Transverse colon (tissue), 4 donors: Measurements from ENCODE around the gene HBA1. TPM values are rescaled to one million over a fixed set of nuclear protein-coding genes. Genes with fewer than 3 reads are reported as not detected.

Source experiments
- DNase-seq: peaks from one replicate; pipeline ENCODE4 v3.0.0-alpha.2; 2019
- H3K27ac ChIP-seq, 4 donors: fragments of 200-600 bp; sonication (generic); 2 replicates each; pipeline ENCODE4 v1.5.1; 2016 to 2018; ENCODE audit warnings: inconsistent platforms in 4 of 4
- H3K27me3 ChIP-seq: fragments of 200-600 bp; sonication (generic); 2 replicates; pipeline ENCODE4 v1.5.1; 2017; ENCODE audit warnings: inconsistent platforms
- H3K36me3 ChIP-seq, 4 donors: fragments of 200-600 bp; sonication (generic); 2 replicates each; pipeline ENCODE4 v1.5.1; 2017 to 2019; ENCODE audit warnings: inconsistent platforms in 4 of 4
- H3K4me1 ChIP-seq, 4 donors: fragments of 200-600 bp; sonication (generic); 2 replicates each; pipeline ENCODE4 v1.5.1; 2017 to 2020; ENCODE audit warnings: inconsistent platforms in 4 of 4
- H3K4me3 ChIP-seq, 4 donors: fragments of 200-600 bp; sonication (generic); 1 replicate in 1 of 4; 2 replicates in 3 of 4; pipeline versions ENCODE4 v1.5.1 to v1.6.1; 2017 to 2019; ENCODE audit warnings: inconsistent platforms in 4 of 4
- H3K9me3 ChIP-seq, 2 donors: fragments of 200-600 bp; sonication (generic); 2 replicates each; pipeline ENCODE4 v1.5.1; 2017 to 2019; ENCODE audit warnings: inconsistent platforms in 2 of 2
- CTCF ChIP-seq, 5 experiments: fragments of 200-600 bp in 3 of 5; fragments of 450-650 bp in 2 of 5; sonication (generic) in 3 of 5; IDR thresholded peaks; 1 replicate in 2 of 5; 2 replicates in 3 of 5; pipeline ENCODE4 v1.5.1; 2016 to 2017; ENCODE audit warnings: antibody characterized with exemption in 5 of 5, inconsistent platforms in 3 of 5, mild to moderate bottlenecking in 2 of 5, moderate library complexity in 1 of 5
- EP300 ChIP-seq: sonication (generic); formaldehyde crosslinking; IDR thresholded peaks from one replicate; pipeline ENCODE4 v1.6.1; 2017; ENCODE audit warnings: antibody characterized with exemption, low read depth
- POLR2A ChIP-seq: fragments of 450-650 bp; IDR thresholded peaks from one replicate; pipeline ENCODE4 v1.6.1; 2016; ENCODE audit warnings: antibody characterized with exemption, mild to moderate bottlenecking, moderate library complexity
- POLR2AphosphoS5 ChIP-seq, 3 donors: sonication (generic); formaldehyde crosslinking; IDR thresholded peaks; one replicate each; pipeline ENCODE4 v1.6.1; 2016; ENCODE audit warnings: antibody characterized with exemption in 3 of 3
- WGBS, 2 donors: methylation state at CpG; one replicate each; pipeline ENCODE4 v1.1.5; 2018; ENCODE audit warnings: low coverage in 1 of 2; 5-methylcytosine and 5-hydroxymethylcytosine counted together
- in situ Hi-C, 4 donors: fragments of 200-750 bp; cut with MboI; loops; one replicate each; pipeline versions ENCODE4 v1.15.0 to v1.15.1; 2017; ENCODE audit warnings: low sequenced_read_pairs in 3 of 4, low pct_ligation_motif_present in 1 of 4, low pct_unique_long_range_greater_than_20kb in 1 of 4
- intact Hi-C: fragments of 100-400 bp; cut with DNase I; formaldehyde crosslinking; loops from one replicate; pipeline ENCODE4 v1.15.1; 2023; ENCODE audit warnings: low total_unique reads
- total RNA-seq, 4 donors: library from RNA; depleted of rRNA; stranded (reverse); fragments of >200 nt; gene quantifications; one replicate each; pipeline ENCODE4 v1.1.0, GENCODE V29; 2016

HBA1 gene
- total RNA-seq, 4 donors from 2014 or later, result 4.4 TPM; not detected in 3

GRCh38 chr16:164827-165538 is 11.5 kb upstream of the HBA1 start:
- Histone ChIP-seq H3K4me3 (no peak overlapping the region), H3K27me3 (peaks cover 74% of the 10 kb centered on the region), H3K4me1 (peaks cover 15 to 16% (median 16%) of the 10 kb centered on the region in 4 donors), H3K9me3 (no peaks in the 10 kb centered on the region), H3K36me3 (no peaks in the 10 kb centered on the region), H3K27ac (no peak overlapping the region)
- intact Hi-C loops, result no loop called here
- in situ Hi-C loops, result no loop called here
- 17% methylated on average over 30 of the region's 77 CpGs; no CpG with 5 or more reads in 1 of the 2 donors for WGBS, 2 donors
- TF ChIP-seq CTCF (IDR thresholded peaks at IDR 0.05), result no peak
- DNase-seq, result no peak

GRCh38 chr16:165539-166374 is 10.7 kb upstream of the HBA1 start, which contains the start of gene HBM:
HBM (plus strand) TSS chr16:165978; CDS start chr16:165998, 20 bp downstream.
- in situ Hi-C loops, result no loop called here
- WGBS, 2 donors, result 9% methylated on average over 48 of the region's 75 CpGs; no CpG with 5 or more reads in 1 of the 2 donors
- TF ChIP-seq POLR2A (no peak), POLR2AphosphoS5 (IDR thresholded peaks at IDR 0.05) (no peak), CTCF (IDR thresholded peaks at IDR 0.05) (no peak)
- H3K27ac ChIP-seq, result no peak within 1 kb of the TSS
- H3K27me3 ChIP-seq, result peaks cover 80% of the 10 kb centered on the region
- H3K4me3 ChIP-seq, result peak within 1 kb of the TSS in 1 of 4 donors; percentile 12
- H3K4me1 ChIP-seq, result peaks cover 15 to 16% (median 16%) of the 10 kb centered on the region in 4 donors
- H3K36me3 ChIP-seq, result no peaks in the 10 kb centered on the region
- intact Hi-C loops, result no loop called here
- H3K9me3 ChIP-seq, result no peaks in the 10 kb centered on the region
- no peak for DNase-seq

GRCh38 chr16:166375-167121 is 9.9 kb upstream of the HBA1 start:
- Histone ChIP-seq H3K4me1 (peaks cover 15 to 16% (median 16%) of the 10 kb centered on the region in 4 donors), H3K9me3 (no peaks in the 10 kb centered on the region), H3K27ac (no peak overlapping the region), H3K27me3 (peaks cover 80% of the 10 kb centered on the region), H3K4me3 (peak overlapping the region in 1 of 4 donors; percentile 12), H3K36me3 (no peaks in the 10 kb centered on the region)
- no peak for DNase-seq
- WGBS, 2 donors, result 0 to 7% methylated on average over 1 to 38 of the region's 45 CpGs
- in situ Hi-C loops, result no loop called here
- TF ChIP-seq EP300 (no peak), POLR2A (no peak), CTCF (IDR thresholded peaks at IDR 0.05) (no peak), POLR2AphosphoS5 (IDR thresholded peaks at IDR 0.05) (no peak)
- intact Hi-C loops, result no loop called here
